Glutamatergic neuron (in vitro differentiated cells): ENCODE measurements around the gene CRNN. TPM values are rescaled to one million over a fixed set of nuclear protein-coding genes. Genes with fewer than 3 reads are reported as not detected.

Experiments
- DNase-seq: peaks from one replicate; pipeline ENCODE4 v3.0.0; 2022
- H3K27ac Mint-ChIP-seq: one replicate; pipeline ENCODE4 v1.8.0; 2020; ENCODE audit warnings: mild to moderate bottlenecking, mixed read lengths, inconsistent platforms; ENCODE audit not compliant: unreplicated experiment
- H3K27me3 Mint-ChIP-seq: one replicate; pipeline ENCODE4 v1.8.0; 2020; ENCODE audit warnings: mild to moderate bottlenecking, moderate library complexity, mixed read lengths, inconsistent platforms; ENCODE audit not compliant: unreplicated experiment
- H3K36me3 Mint-ChIP-seq: one replicate; pipeline ENCODE4 v1.8.0; 2020; ENCODE audit warnings: mild to moderate bottlenecking, mixed read lengths, inconsistent platforms; ENCODE audit not compliant: unreplicated experiment
- H3K4me1 Mint-ChIP-seq: one replicate; pipeline ENCODE4 v1.8.0; 2020; ENCODE audit warnings: mild to moderate bottlenecking, low read depth, mixed read lengths, inconsistent platforms; ENCODE audit not compliant: unreplicated experiment
- H3K4me3 Mint-ChIP-seq: one replicate; pipeline ENCODE4 v1.8.0; 2020; ENCODE audit warnings: mild to moderate bottlenecking, mixed read lengths, inconsistent platforms; ENCODE audit not compliant: unreplicated experiment
- H3K9me3 Mint-ChIP-seq: one replicate; pipeline ENCODE4 v1.8.0; 2020; ENCODE audit warnings: mild to moderate bottlenecking, moderate library complexity, mixed read lengths, inconsistent platforms; ENCODE audit not compliant: unreplicated experiment
- total RNA-seq: library from RNA; stranded (reverse); fragmentation: NEBNext Ultra II Directional; extraction: Animal tissue kit (Norgen Biotek cat#: 25700); gene quantifications from one replicate; pipeline ENCODE4 v1.2.1, GENCODE V29; 2021; ENCODE audit not compliant: unreplicated experiment
- TF ChIP-seq, protein P1 (sequence below): fragments of 200-600 bp; sonication (generic); IDR thresholded peaks from one replicate; pipeline ENCODE4 v1.5.0; 2021; ENCODE audit not compliant: partially characterized antibody, unreplicated experiment

The CRNN gene
- total RNA-seq, 1 donor from 2014 or later = not detected

- H3K4me1 Mint-ChIP-seq = no peaks in the 10 kb centered on the region
- no peak for DNase-seq
- H3K27ac Mint-ChIP-seq = no peak overlapping the region
- TF ChIP-seq, protein P1, sequence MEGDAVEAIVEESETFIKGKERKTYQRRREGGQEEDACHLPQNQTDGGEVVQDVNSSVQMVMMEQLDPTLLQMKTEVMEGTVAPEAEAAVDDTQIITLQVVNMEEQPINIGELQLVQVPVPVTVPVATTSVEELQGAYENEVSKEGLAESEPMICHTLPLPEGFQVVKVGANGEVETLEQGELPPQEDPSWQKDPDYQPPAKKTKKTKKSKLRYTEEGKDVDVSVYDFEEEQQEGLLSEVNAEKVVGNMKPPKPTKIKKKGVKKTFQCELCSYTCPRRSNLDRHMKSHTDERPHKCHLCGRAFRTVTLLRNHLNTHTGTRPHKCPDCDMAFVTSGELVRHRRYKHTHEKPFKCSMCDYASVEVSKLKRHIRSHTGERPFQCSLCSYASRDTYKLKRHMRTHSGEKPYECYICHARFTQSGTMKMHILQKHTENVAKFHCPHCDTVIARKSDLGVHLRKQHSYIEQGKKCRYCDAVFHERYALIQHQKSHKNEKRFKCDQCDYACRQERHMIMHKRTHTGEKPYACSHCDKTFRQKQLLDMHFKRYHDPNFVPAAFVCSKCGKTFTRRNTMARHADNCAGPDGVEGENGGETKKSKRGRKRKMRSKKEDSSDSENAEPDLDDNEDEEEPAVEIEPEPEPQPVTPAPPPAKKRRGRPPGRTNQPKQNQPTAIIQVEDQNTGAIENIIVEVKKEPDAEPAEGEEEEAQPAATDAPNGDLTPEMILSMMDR = no peak
- peaks cover 2% of the 10 kb centered on the region for H3K9me3 Mint-ChIP-seq
- H3K36me3 Mint-ChIP-seq = no peaks in the 10 kb centered on the region
- H3K27me3 Mint-ChIP-seq = no peaks in the 10 kb centered on the region
- no peak overlapping the region for H3K4me3 Mint-ChIP-seq
These were observed 34.4 kb upstream of the CRNN start for GRCh38 chr1:152448496-152448895.

DNA sequence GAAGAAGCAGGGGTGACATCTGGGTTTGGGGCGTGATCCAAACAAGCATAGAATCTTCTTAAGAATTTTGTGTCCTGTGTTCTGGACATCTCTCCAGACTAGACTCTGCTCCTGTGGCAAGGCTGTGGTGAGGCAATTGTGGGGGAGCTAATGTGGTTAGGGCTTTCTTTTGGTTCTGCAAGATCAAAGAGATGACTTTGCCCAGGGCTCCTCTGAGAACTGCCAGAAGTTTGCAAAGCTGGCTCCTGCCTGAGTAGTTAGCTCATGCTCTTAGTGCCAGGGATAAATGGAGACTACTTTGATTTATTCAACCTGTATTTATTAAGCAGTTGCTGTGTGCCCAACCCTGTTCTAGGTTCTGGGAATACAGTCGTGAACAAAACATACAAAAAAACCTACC is 34.0 kb upstream of the CRNN start:
- H3K9me3 Mint-ChIP-seq = peaks cover 2% of the 10 kb centered on the region
- no peaks in the 10 kb centered on the region for H3K36me3 Mint-ChIP-seq
- TF ChIP-seq, protein P1 = no peak
- DNase-seq = no peak
- no peak overlapping the region for H3K4me3 Mint-ChIP-seq
- no peaks in the 10 kb centered on the region for H3K4me1 Mint-ChIP-seq
- no peak overlapping the region for H3K27ac Mint-ChIP-seq
- no peaks in the 10 kb centered on the region for H3K27me3 Mint-ChIP-seq

GRCh38 chr1:152447484-152447883 is 33.4 kb upstream of the CRNN start:
- Mint-ChIP-seq H3K4me1 (no peaks in the 10 kb centered on the region), H3K27me3 (no peaks in the 10 kb centered on the region), H3K27ac (no peak overlapping the region), H3K9me3 (peaks cover 2% of the 10 kb centered on the region), H3K4me3 (no peak overlapping the region), H3K36me3 (no peaks in the 10 kb centered on the region)
- TF ChIP-seq, protein P1 = no peak
- no peak for DNase-seq

DNA sequence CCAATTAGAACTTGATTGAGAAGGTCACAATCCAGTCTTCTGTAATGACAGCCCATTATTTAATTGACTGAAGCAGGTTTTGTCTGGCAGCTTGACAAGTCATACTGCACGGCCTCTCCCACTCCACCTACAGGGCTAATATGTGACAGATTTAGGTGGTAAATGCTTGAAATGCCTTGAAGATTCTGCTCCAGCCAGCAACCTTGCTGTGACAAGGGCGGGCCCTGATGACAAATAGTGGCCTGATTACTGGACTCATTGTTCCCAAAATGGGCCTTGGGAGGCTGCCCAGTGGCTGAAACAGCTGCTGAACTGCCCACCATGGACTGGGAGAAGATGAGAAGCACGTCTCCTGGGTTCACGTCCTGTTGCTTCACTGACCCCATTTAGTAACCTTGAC is 30.0 kb upstream of the CRNN start:
- no peak overlapping the region for H3K4me3 Mint-ChIP-seq
- H3K27ac Mint-ChIP-seq = no peak overlapping the region
- H3K36me3 Mint-ChIP-seq = no peaks in the 10 kb centered on the region
- no peaks in the 10 kb centered on the region for H3K4me1 Mint-ChIP-seq
- H3K27me3 Mint-ChIP-seq = no peaks in the 10 kb centered on the region
- TF ChIP-seq, protein P1 = no peak
- peaks cover 6% of the 10 kb centered on the region for H3K9me3 Mint-ChIP-seq
- no peak for DNase-seq

- Mint-ChIP-seq H3K36me3 (no peaks in the 10 kb centered on the region), H3K27me3 (peaks cover 3% of the 10 kb centered on the region), H3K27ac (no peak overlapping the region), H3K9me3 (peaks cover 6% of the 10 kb centered on the region), H3K4me1 (no peaks in the 10 kb centered on the region), H3K4me3 (no peak overlapping the region)
- TF ChIP-seq, protein P1 = no peak
- DNase-seq = no peak
These were observed 28.7 kb upstream of the CRNN start for GRCh38 chr1:152442765-152443164.
